Lung (tissue), 12 donors: ENCODE measurements around the gene FUT2. TPM values are rescaled to one million over a fixed set of nuclear protein-coding genes. Genes with fewer than 3 reads are reported as not detected.

Source experiments
- ATAC-seq: fragments of 200-7000 bp; cut with Tn5 transposase; one replicate; pipeline ENCODE4 v1.9.1; 2020; ENCODE audit warnings: moderate number of reproducible peaks; ENCODE audit not compliant: insufficient read depth, low FRiP score
- DNase-seq, 3 donors: peaks; one replicate each; pipeline ENCODE4 v3.0.0-alpha.2; 2013 to 2017
- H3K27ac ChIP-seq, 2 donors: one replicate each; pipeline ENCODE4 v1.5.1; 2013; ENCODE audit warnings: mild to moderate bottlenecking in 2 of 2, moderate library complexity in 2 of 2, control low read depth in 1 of 2, inconsistent platforms in 1 of 2, low read depth in 1 of 2, low read length in 1 of 2
- H3K27me3 ChIP-seq, 3 donors: one replicate each; pipeline ENCODE4 v1.5.1; 2013; ENCODE audit warnings: low read length in 2 of 3; ENCODE audit not compliant: control insufficient read depth in 3 of 3, insufficient read depth in 3 of 3
- H3K36me3 ChIP-seq, 4 donors: one replicate each; pipeline ENCODE4 v1.5.1; 2013; ENCODE audit warnings: low read length in 4 of 4, mild to moderate bottlenecking in 1 of 4, moderate library complexity in 1 of 4; ENCODE audit not compliant: control insufficient read depth in 4 of 4, insufficient read depth in 4 of 4
- H3K4me1 ChIP-seq, 5 donors: one replicate each; pipeline ENCODE4 v1.5.1; 2013; ENCODE audit warnings: low read length in 5 of 5, mild to moderate bottlenecking in 2 of 5, moderate library complexity in 1 of 5; ENCODE audit not compliant: control insufficient read depth in 5 of 5, insufficient read depth in 5 of 5
- H3K4me3 ChIP-seq: one replicate; pipeline ENCODE4 v1.5.1; 2013; ENCODE audit warnings: mild to moderate bottlenecking, control low read depth, moderate library complexity
- H3K9ac ChIP-seq, 2 donors: one replicate each; pipeline ENCODE4 v1.5.1; 2013; ENCODE audit warnings: low read length in 2 of 2, control low read depth in 1 of 2; ENCODE audit not compliant: insufficient read depth in 1 of 2
- H3K9me3 ChIP-seq, 4 donors: one replicate each; pipeline ENCODE4 v1.5.1; 2013; ENCODE audit warnings: low read length in 3 of 4, mild to moderate bottlenecking in 1 of 4, moderate library complexity in 1 of 4; ENCODE audit not compliant: control insufficient read depth in 4 of 4, insufficient read depth in 3 of 4
- CTCF ChIP-seq: IDR thresholded peaks from 2 replicates; pipeline ENCODE4 v1.5.1; 2012; ENCODE audit warnings: mild to moderate bottlenecking; ENCODE audit errors: control extremely low read depth, extremely low read depth
- WGBS, 2 donors: extraction: QIAGEN DNeasy Blood & Tissue Kit; methylation state at CpG; one replicate each; pipeline ENCODE4 v1.1.7; 2013; 5-methylcytosine and 5-hydroxymethylcytosine counted together
- polyA plus RNA-seq, 2 donors: library from polyadenylated mRNA; stranded (reverse); fragments of 200-250 nt; gene quantifications; one replicate each; pipeline ENCODE4 v1.2.1, GENCODE V29; 2013
- total RNA-seq, 2 donors: library from RNA; depleted of rRNA in 1 of 2; stranded (reverse); fragments of >200 nt in 1 of 2; gene quantifications; one replicate each; pipeline ENCODE4 v1.2.1, GENCODE V29; 2014 to 2021
- donor health status: control.
- donor health status: control.
- donor health status: Bipolar disorder and iron deficiency.
- donor health status: healthy.
- donor health status: DM: yes; HTN: yes; CAD: no.

Gene FUT2
- total and polyA plus RNA-seq, 4 donors: 0.40 to 6.5 (median 5.0) TPM

GRCh38 chr19:48713864-48714755 lies 18.3 kb downstream of the FUT2 start:
- Histone ChIP-seq H3K4me3 (peak overlapping the region; percentile 43), H3K9me3 (peaks cover 0 to 3% (median 0%) of the 10 kb centered on the region in 4 donors), H3K4me1 (peaks cover 0 to 35% (median 9%) of the 10 kb centered on the region in 5 donors), H3K27ac (peak overlapping the region; percentile 69 to 86), H3K36me3 (no peaks in the 10 kb centered on the region), H3K27me3 (no peaks in the 10 kb centered on the region), H3K9ac (peak overlapping the region; percentile 67 to 78)
- DNase-seq: peak; percentile 100
- no peak for TF ChIP-seq CTCF
- WGBS, 2 donors: 1% methylated on average over 51 to 67 of the region's 67 CpGs
- ATAC-seq: peak; percentile 94

- no peak for ATAC-seq
- Histone ChIP-seq H3K4me3 (peak overlapping the region; percentile 17), H3K27ac (peak overlapping the region; percentile 69 to 86), H3K36me3 (no peaks in the 10 kb centered on the region), H3K4me1 (peaks cover 0 to 42% (median 16%) of the 10 kb centered on the region in 5 donors), H3K9me3 (peaks cover 0 to 3% (median 0%) of the 10 kb centered on the region in 4 donors), H3K27me3 (no peaks in the 10 kb centered on the region), H3K9ac (peak overlapping the region in 1 of 2 donors; percentile 78)
- DNase-seq: peak in 1 of 3 donors; percentile 18
- 62 to 64% methylated on average over 26 of the region's 26 CpGs for WGBS, 2 donors
- no peak for TF ChIP-seq CTCF
Measured at GRCh38 chr19:48714759-48715675, 19.2 kb downstream of the FUT2 start.

- no peak for DNase-seq
- H3K9me3 ChIP-seq: peaks cover 0 to 3% (median 0%) of the 10 kb centered on the region in 4 donors
- peak overlapping the region; percentile 34 to 37 for H3K27ac ChIP-seq
- no peak for TF ChIP-seq CTCF
- no peak for ATAC-seq
- 71 to 86% methylated on average over 19 of the region's 19 CpGs for WGBS, 2 donors
- peaks cover 0 to 46% (median 17%) of the 10 kb centered on the region in 5 donors for H3K4me1 ChIP-seq
- no peaks in the 10 kb centered on the region for H3K27me3 ChIP-seq
- no peak overlapping the region for H3K4me3 ChIP-seq
- peak overlapping the region in 1 of 2 donors; percentile 13 for H3K9ac ChIP-seq
- H3K36me3 ChIP-seq: peaks cover 0 to 2% (median 0%) of the 10 kb centered on the region in 4 donors
Measured at GRCh38 chr19:48715681-48716171, 20.0 kb downstream of the FUT2 start.
